GM19351 (cell line): ENCODE results near the gene JADE2.
A peak's percentile ranks its signal among the peaks of the same experiment; 100 is the strongest.
"Not testable (repeated sequence)": the region's sequence is repeated elsewhere in the genome, so short reads cannot be mapped to it uniquely, and the experiment has no call there.

Experiments used
- ATAC-seq: cut with Tn5 transposase; IDR thresholded peaks from one replicate; pipeline ENCODE4 v1.9.1; 2021; ENCODE audit warnings: mild to moderate bottlenecking, moderate library complexity; ENCODE audit not compliant: unreplicated experiment

Gene JADE2

DNA sequence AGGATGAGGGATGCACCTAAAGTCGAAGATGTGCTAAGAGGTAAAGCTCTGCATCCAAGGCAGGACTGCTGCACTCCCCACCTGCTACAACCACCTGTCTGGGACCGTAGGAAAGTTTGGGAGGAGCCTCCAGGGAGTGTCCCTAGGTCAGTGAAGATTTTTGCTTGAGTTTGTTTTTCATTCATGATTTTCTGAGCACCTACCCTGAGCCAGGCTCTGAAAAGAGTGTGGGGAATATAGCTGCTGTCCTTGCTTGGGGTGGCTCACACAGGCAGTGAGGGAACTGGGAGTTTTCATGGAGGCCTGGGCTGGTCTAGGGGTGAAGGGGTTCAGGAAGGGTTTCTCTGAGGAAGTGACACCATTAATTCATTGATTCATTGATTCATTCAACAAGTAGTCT lies 58.3 kb downstream of the JADE2 start:
- ATAC-seq, result no peak

DNA sequence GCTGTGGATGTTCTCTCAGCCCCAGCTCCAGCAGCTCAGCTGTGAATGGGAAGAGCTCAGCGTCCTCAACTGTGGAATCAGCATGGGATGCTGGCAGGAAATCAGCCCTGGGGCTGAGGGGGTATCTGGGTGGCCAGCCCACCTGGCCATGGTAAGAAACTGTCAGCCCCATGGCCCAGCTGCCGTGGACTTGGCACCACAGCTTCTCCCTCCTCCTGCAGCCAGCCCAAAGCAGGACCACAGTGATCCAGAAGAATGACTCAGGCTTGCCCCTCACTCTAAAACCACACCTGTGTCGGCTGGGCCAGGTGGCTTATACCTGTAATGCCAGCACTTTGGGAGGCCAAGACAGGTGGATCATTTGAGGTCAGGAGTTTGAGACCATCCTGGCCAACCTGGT lies 59.2 kb downstream of the JADE2 start:
- no peak for ATAC-seq

DNA sequence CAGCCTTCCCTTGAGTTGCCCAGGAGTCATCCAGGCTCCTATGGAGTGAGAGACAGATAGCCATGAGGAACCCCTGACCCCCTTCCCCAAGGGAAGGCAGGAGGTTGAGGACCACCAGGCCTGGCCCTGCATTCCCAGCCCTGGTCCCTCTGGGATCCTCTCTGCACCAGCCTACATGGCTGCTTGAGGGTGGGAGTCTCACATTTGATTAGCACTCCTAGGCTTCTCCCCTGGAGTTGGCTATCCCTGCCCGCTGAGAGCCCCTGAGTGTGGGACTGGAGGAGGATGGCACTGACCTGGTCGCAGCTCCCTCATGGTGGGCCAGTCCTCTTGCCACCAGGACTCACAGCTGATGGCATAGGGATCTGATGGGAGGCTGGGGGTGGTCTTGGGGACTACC lies 60.5 kb downstream of the JADE2 start:
- no peak for ATAC-seq

DNA sequence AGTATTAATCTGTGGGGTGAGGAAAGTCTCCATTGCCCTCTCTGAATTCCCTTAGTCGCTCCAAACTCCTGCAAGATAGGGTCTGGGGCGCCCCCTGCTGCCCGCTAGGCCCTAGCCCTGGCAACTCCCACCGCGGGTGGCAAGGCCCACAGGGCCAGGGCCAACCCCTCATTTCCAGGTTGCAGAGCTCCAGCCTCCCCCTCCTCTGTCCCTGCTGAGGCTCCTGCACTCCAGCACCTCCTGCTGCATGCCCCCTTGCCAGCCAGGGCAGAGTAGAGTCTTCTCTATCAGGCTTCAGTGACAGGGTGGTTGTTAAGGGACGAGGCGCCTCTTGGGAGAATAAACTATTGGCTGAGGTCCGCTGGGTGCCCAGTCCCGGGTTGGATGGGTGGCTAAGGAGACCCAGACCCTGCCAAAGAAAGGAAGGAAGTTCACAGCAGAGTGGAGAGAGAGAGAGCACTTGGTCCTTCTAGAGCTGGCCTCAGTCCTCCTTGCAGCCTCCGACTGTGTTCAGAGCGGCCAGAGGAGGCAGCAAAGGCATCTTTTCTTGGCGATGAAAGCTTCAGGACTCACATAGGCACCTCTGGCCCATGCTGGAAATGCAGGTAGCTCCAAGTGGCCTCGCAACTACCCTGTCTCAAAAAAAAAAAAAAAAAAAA lies 61.5 kb downstream of the JADE2 start:
- ATAC-seq, result peak; percentile 87

DNA sequence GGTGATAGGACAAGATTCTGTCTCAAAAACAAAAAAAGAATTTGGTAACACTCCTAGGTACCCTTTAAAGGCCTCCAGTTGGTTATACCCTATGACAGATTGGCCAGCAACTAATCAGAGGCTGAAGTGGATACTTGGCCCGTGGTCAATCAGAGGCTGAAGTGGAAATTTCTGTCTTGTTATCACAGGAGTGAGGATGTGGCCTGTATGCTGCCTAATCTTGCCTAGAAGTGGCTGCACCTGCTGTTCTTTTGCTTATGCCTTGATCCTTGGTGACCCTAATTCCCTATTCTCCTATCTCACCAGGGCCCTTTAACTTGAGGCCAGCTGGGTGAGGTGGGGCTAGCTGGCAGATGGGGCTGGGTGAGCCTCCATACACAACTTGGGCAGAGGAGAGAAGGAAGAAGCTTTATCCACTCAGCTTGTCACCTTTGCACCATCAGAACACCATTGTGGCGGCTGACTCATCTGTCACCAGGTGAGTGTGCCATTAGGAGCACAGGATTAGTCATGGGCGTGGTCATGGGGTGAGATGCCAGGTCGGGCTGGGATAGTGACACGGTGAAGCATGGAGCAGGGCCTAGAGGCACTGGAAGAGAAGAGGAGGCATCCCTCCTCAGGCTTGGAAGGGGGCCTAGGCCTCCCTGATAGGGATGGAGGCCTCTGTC lies 65.7 kb downstream of the JADE2 start:
- ATAC-seq, result no peak

DNA sequence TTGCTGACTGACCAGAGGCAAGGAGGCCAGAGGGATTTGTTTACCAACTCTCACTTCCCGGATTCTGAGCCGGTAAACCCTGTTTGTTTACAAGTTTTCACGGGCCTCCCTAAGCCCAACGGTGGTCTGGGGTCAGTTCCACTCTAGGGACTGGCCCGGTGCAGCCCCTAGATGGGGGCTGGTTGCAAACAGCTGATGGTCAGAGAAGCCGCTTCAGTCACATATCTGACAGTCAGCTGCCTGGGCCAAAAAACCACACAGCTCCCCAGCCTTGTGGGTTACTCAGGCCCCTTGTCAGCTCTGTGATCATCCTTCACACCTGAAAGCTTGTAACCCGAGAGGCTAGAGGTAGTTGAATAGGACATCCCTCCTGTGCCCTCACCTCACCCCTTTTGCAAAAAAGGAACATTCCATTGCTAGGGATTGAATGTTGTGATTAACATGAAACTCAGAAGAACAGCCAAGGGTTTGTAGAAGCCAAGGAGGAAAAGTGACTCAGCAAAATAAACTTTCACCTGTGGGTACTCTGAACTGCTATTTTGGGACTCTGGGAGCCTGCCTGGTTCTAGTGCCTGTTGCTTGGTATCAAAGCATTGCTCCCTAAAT lies 66.8 kb downstream of the JADE2 start:
- no peak for ATAC-seq

DNA sequence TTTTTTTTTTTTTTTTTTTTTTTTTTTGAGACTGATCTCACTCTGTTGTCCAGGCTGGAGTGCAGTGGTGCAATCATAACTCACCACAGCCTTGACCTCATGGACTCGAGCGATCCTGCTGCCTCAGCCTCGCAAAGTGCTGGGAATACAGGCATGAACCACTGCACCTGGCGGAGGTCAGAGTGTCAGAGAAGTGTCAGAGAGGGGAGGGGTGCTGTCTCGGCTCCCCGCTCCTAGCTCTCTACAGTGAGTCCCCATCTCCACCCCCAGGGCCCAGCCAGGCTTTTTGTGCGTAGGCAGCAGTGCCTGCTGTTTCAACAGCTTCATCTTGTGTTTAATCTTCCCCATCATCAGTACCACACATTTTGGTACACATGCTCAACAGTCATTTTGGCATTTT lies 68.9 kb downstream of the JADE2 start:
- no peak for ATAC-seq

DNA sequence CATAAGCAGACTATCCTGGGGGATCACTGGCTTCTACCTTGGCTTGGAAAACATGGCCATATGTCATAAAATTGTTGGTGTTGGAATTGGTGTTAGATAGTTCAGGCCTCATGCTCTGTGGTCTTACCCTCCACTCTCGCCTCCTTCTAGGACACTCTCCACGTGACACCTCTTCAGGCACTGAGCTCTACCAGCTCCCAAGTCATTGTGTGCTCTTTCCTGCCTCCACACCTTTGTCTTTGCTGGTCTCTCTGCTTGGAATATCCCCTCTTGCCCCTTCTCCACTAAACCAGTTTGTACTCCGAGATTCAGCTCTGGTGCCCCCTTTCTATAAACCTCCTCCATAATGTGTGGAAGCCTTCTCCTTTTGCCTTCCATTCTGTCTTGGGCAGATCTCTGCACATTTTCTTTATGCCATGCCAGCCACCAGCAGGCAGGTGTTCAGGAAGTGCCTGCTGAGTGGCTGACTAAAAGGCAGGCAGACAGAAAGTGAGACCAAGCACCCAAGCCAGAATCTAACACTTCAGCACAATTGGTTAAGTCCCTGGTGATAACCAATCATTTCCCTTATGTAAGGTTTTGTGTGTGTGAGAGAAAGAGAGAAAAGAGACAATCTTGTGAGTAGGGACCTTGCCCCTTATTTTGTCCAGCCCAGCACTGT lies 69.5 kb downstream of the JADE2 start:
- no peak for ATAC-seq

DNA sequence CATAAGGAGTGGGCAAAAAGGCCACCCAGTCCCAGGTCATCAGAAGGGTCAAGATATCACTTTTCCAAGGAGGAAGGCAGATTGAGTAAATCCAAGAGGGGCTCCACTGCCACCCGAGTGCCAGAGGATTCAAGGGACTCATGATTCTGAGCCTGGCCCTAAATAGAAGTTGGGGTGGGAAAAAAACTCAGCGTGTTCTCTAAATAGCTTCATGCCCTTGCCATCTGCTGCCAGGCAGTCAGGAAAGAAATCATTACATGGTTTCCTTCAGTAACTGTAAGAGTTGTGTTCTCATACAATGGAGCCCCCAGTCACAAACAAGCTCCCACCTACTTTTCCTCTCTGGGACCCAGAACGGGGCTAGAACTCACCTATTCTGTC lies 70.0 kb downstream of the JADE2 start:
- ATAC-seq, result no peak

DNA sequence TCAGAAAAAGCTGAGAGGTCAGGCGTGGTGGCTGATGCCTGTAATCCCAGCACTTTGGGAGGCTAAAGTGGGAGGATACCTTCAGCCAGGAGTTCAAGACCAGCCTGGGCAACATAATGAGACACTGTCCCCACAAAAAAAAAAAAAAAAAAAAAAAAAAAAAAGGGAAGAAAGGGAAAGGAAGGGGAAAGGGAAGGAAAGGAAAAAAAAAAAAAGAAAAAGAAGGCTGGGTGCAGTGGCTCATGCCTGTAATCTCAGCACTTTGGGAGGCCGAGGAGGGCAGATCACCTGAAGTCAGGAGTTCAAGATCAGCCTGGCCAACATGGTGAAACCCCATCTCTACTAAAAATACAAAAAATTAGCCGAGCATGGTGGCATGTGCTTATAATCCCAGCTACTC lies 74.3 kb downstream of the JADE2 start:
- ATAC-seq, result not testable (repeated sequence)

DNA sequence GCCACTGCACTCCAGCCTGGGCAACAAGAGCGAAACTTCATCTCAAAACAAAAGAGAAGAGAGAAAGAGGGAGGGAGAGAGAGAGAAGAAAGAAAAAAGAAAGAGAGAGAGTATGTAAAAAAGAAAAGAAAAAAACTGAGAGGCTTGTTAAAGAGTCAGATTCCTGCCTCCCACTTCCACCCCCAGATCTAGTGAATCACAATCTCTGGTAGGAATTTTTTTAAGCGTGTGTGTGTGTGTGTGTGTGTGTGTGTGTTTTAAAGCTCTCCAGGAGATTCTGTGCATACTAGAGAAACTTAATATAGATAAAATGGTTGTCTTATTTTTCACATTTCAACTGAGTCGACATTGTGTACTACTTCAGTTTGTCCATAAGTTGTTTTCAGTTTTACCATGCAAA lies 75.1 kb downstream of the JADE2 start:
- ATAC-seq, result no peak

DNA sequence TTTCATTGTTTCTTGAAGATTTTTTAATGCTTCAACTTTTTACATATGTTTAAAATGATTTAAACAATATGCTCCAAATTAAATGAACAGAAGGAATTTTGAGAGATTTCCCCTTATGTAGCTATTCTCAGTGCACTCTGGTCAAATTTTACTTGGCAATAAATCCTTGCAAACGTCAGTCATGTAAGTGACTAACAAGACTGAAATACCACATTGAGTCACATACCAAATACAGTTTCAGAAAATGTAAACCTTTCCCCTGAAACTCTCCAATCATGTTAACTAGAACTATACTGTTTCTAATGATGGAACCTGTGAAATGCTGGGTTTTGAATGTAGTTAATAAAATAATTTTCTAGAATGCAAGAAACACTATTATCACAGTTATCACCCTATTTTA lies 77.6 kb downstream of the JADE2 start:
- peak; percentile 55 for ATAC-seq

DNA sequence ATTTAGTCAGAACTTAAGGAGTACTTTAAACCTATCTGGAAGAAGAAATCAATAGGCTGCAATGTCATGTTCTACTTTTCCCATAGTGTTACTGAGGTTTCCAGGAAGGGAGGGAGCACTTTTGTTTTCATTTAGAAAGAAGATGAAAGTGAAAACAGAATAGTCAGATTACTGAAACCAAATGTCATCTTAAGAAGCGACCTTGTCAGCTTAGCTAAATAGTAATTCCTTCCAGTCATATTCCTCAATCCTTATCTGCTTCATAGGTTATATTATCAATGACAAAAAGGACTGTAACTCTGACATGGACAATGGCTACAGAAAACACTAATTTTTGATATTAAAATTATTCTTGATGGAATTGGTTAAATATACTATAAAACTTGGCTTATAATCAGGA lies 79.4 kb downstream of the JADE2 start:
- ATAC-seq, result no peak

DNA sequence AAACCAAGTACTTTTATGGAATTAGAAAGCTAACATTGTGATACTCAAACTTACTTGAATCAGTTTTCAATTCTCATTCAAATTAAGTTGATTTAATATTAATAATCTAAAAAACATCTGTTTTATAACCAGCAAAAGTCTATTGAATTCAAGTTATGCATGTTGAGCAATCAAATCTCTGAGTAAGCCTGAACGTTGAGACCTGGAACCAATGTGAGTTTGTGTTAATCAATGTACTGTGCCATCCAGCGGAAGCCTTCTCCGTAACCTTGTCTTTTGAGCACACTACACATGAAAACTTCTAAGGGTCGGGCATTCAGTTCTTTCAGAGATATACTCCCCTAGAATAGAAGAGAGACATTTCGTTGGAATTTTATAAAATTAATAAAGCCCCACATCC lies 81.3 kb downstream of the JADE2 start:
- no peak for ATAC-seq

DNA sequence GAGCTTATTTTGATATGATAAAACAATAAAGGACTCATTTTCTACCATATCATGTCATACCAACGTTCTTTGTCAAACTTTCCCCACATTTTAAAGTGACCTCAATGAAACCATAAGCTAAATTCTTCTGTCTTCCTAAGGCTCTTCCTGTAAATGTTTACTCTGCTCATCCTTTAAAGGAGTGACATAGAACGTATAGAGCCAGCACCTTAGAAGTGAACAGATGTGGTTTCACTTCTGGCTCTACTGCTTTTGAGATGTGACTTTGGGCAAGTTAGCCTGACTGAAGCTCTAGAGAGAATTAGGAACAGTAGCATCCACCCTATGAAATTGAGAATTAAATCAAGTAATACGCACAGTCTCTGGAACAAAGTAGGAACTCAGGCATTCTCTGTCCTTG lies 83.1 kb downstream of the JADE2 start:
- ATAC-seq, result no peak

DNA sequence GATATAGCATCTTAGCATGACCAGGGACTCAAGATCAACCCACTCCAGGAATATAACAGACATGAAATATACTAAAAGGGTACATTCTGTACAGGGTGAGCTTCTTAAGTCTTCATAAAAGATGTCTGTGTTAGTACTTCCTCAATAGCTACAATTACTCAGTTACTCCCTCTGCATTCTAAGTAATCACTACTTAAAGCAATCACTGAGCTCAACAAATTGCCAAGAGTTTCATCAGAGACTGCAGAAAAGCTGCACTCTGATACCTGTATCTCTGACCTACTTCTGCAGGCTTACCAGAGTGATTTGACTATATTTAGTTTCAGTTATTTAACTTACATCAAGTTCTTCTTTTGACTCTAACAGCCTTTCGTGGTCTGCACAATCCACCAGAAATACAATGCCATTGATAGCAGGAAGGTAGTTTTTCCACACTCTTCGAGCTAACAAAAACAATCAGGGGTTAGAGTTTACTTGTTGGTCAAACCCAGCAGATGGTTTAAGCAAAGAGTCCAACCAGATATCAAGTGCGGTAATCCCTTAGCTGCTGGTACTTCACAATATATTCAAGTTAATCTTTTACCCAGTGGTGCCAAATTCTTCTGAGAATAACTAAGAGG lies 83.9 kb downstream of the JADE2 start:
- peak; percentile 56 for ATAC-seq

DNA sequence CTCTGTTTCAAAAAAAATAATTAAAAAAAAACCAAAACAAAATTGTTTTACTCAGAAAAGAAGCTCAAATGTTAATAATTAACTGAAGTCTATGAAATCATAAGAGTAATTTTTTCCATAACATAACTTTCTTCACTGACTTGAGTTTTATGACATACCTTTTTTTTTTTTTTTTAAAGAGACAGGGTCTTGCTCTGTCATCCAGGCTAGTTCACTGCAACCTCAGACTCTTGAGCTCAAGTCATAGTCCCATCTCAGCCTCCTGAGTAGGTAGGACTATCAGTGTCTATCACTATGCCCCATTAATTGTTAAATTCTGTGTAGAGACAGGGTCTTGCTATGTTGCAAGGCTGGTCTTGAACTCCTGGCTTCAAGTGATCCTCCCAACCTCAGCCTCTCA lies 85.3 kb downstream of the JADE2 start:
- ATAC-seq, result no peak

DNA sequence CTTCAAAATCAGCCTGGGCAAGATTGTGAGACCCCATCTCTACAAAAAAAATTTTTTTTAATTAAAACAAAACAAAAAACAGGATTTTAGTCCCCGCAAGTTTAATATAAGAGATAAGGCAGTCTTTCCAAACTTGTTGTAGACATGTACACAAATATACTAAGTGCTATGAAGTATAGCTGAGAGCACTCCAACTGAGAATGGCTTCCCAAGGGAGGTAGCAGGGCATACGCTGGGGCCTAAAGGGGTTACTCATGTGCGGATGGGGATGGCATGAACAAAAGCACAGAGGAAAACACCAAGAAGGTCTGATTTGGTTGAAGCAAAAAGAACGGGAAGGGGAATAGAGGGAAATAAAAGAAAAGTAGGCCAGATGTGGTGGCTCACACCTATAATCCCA lies 86.0 kb downstream of the JADE2 start:
- no peak for ATAC-seq

DNA sequence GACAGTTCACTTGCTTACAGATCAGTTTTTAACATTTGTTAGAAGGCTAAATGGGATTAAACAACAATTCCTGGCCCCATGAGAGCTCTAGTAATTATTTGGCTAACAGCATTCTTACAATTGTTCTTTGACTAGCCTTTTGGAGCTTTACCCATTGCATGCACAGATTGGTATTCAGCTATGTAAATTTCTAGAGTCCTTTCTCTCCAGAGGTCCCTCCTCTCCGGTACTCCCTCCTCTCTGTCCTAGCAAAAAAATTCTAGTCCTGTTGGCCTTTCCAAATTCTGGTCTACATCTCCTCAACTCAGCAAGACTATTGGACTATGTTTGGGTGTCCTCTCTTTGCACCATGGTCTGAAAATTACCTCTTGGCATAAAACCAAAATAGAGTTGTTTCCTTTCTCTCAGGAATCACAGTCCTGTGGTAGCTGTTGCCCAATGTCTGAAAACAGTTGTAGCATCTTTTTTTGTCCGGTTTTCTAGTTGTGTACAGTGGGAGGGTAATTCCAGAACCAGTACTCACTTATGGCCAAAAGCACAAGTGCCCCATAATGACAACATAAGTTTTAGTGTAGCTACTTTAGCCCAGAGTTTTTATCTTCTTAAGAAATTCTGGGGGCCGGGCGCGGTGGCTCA lies 89.1 kb downstream of the JADE2 start:
- ATAC-seq, result no peak

DNA sequence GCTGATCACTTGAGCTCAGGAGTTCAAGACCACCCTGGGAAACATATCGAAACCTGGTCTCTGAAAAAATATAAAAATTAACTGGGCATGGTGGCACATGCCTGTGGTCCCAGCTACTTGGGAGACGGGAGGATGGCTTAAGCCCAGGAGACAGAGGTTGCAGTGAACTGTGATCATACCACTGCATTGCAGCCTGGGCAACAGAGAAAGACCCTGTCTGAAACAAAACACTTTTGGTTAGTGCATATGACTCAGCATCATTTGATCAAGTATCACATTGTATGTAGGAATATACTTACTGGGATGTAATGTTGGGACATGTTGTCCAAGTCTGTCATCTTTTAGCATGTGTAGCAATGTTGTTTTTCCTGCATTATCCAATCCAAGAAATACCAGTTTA lies 95.2 kb downstream of the JADE2 start:
- no peak for ATAC-seq

DNA sequence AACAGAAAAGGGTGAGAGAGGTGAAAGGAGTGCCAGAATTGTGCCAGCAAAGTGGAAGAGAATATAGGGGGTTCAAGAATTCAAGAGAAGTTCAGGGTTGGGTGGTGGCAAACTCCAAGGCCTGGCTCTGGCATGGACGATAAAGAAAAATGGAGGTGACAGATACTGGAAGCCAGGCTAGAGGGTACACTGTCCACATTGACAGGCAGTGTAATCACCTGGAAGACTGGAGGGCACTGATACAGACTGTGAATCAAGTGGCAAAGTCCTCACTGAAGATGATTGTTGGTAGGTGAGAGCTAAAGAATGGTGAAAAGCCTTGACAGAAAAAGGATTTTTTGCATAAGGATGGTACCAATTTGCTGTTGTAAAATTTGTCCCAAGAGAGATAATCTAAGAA lies 100.1 kb downstream of the JADE2 start:
- ATAC-seq, result no peak
